ENCODE results near the gene MTA1.

The MTA1 gene

GRCh38 chr14:105423488-105424195 is 4.0 kb downstream of the MTA1 start:
- no peak for DNase-seq (ENCODE audit: low read depth in 2 of 2)

- no peak for DNase-seq (ENCODE audit: low read depth in 2 of 2)
Measured at GRCh38 chr14:105424861-105425260, 5.2 kb downstream of the MTA1 start.

- DNase-seq (ENCODE audit: low read depth in 2 of 2), result no peak
Measured at GRCh38 chr14:105425823-105426247, 6.2 kb downstream of the MTA1 start.

GRCh38 chr14:105426416-105427130 is 6.9 kb downstream of the MTA1 start:
- no peak for DNase-seq (ENCODE audit: low read depth in 2 of 2)

- no peak for DNase-seq (ENCODE audit: low read depth in 2 of 2)
Measured at GRCh38 chr14:105427412-105427811, 7.8 kb downstream of the MTA1 start.

- DNase-seq (ENCODE audit: low read depth in 2 of 2), result no peak
Measured at GRCh38 chr14:105427936-105428485, 8.4 kb downstream of the MTA1 start.

GRCh38 chr14:105430042-105430441 is 10.4 kb downstream of the MTA1 start:
- no peak for DNase-seq (ENCODE audit: low read depth in 2 of 2)

- DNase-seq (ENCODE audit: low read depth in 2 of 2), result no peak
Measured at GRCh38 chr14:105430565-105430964, 10.9 kb downstream of the MTA1 start.

- DNase-seq (ENCODE audit: low read depth in 2 of 2), result no peak
Measured at GRCh38 chr14:105431256-105431655, 11.6 kb downstream of the MTA1 start.

GRCh38 chr14:105432657-105433056 is 13.0 kb downstream of the MTA1 start:
- DNase-seq (ENCODE audit: low read depth in 2 of 2), result no peak

- no peak for DNase-seq (ENCODE audit: low read depth in 2 of 2)
Measured at GRCh38 chr14:105433161-105433605, 13.6 kb downstream of the MTA1 start.

GRCh38 chr14:105436402-105436801 is 16.8 kb downstream of the MTA1 start:
- no peak for DNase-seq (ENCODE audit: low read depth in 2 of 2)

- no peak for DNase-seq (ENCODE audit: low read depth in 2 of 2)
Measured at GRCh38 chr14:105436891-105437722, 17.5 kb downstream of the MTA1 start.

- DNase-seq (ENCODE audit: low read depth in 2 of 2), result no peak
Measured at GRCh38 chr14:105437723-105438500, 18.3 kb downstream of the MTA1 start.

GRCh38 chr14:105439179-105439578 is 19.6 kb downstream of the MTA1 start:
- no peak for DNase-seq (ENCODE audit: low read depth in 2 of 2)

GRCh38 chr14:105439710-105440553 is 20.3 kb downstream of the MTA1 start:
- no peak for DNase-seq (ENCODE audit: low read depth in 2 of 2)

GRCh38 chr14:105440554-105440900 is 20.9 kb downstream of the MTA1 start:
- DNase-seq (ENCODE audit: low read depth in 2 of 2), result no peak

- no peak for DNase-seq (ENCODE audit: low read depth in 2 of 2)
Measured at GRCh38 chr14:105440992-105441391, 21.4 kb downstream of the MTA1 start.

GRCh38 chr14:105442125-105442524 is 22.5 kb downstream of the MTA1 start:
- DNase-seq (ENCODE audit: low read depth in 2 of 2), result no peak

GRCh38 chr14:105442834-105443233 is 23.2 kb downstream of the MTA1 start:
- no peak for DNase-seq (ENCODE audit: low read depth in 2 of 2)
